Epithelial cell of proximal tubule (primary cell): ENCODE data around the gene MORN3. TPM values are rescaled to one million over a fixed set of nuclear protein-coding genes. Genes with fewer than 3 reads are reported as not detected.
A peak's percentile ranks its signal among the peaks of the same experiment; 100 is the strongest.

ENCODE experiments used
- DNase-seq: peaks from one replicate; pipeline ENCODE4 v3.0.0-alpha.2; 2011; ENCODE audit warnings: low read depth
- H3K4me3 ChIP-seq: 2 replicates; pipeline ENCODE4 v1.5.1; 2011; ENCODE audit warnings: low read depth, mild to moderate bottlenecking, low read length
- CTCF ChIP-seq: conservative IDR thresholded peaks from 2 replicates; pipeline ENCODE4 v1.5.1; 2012; ENCODE audit warnings: low read depth, mild to moderate bottlenecking, low read length
- total RNA-seq: library from RNA; depleted of rRNA; stranded (reverse); fragments of >200 nt; gene quantifications from 2 replicates; pipeline ENCODE4 v1.2.3, GENCODE V29; 2015

MORN3 gene
- total RNA-seq, 1 donor from 2014 or later: 0.81 TPM

- DNase-seq: no peak
- no peak for TF ChIP-seq CTCF
- H3K4me3 ChIP-seq: no peak overlapping the region
These were observed 38.6 kb downstream of the MORN3 start for GRCh38 chr12:121630791-121631355.

- no peak for TF ChIP-seq CTCF
- DNase-seq: no peak
- no peak overlapping the region for H3K4me3 ChIP-seq
These were observed 40.9 kb downstream of the MORN3 start for GRCh38 chr12:121628536-121628935.

- H3K4me3 ChIP-seq: peak overlapping the region; percentile 65
- TF ChIP-seq CTCF: no peak
- DNase-seq: no peak
These were observed 41.4 kb downstream of the MORN3 start for GRCh38 chr12:121628037-121628436.

- H3K4me3 ChIP-seq: peak overlapping the region; percentile 65
- TF ChIP-seq CTCF: no peak
- DNase-seq: no peak
These were observed 42.4 kb downstream of the MORN3 start for GRCh38 chr12:121626853-121627640.

- no peak for DNase-seq
- no peak for TF ChIP-seq CTCF
These were observed 43.2 kb downstream of the MORN3 start, which contains the start of gene ORAI1 for GRCh38 chr12:121626087-121626852. ORAI1 (plus strand) TSS chr12:121626530.

GRCh38 chr12:121620333-121620891, 49.0 kb downstream of the MORN3 start:
- no peak for DNase-seq
- no peak overlapping the region for H3K4me3 ChIP-seq
- no peak for TF ChIP-seq CTCF

More at GRCh38 chr12:121626087-121626852, 43.2 kb downstream of the MORN3 start, which contains the start of gene ORAI1:
- H3K4me3 ChIP-seq: peak within 1 kb of the TSS; percentile 65
